ENCODE data around the gene ATP12A.
A peak's percentile ranks its signal among the peaks of the same experiment; 100 is the strongest.

ATP12A gene

DNA sequence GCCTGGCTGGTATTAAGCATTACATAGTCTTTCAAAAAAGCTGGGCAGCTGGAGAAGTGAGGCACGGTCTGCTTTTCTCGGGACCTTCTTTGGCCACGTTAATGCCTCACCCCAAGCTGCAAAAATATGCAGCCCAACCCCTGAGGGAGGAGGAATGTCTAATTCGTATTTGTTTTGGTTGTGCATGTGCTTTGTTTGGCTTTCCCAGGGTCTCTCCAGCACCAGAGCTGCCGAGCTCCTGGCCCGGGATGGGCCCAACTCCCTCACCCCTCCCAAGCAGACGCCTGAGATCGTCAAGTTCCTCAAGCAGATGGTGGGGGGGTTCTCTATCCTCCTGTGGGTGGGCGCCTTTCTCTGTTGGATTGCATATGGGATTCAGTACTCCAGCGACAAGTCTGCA lies 7.9 kb downstream of the ATP12A start:
- no peak for DNase-seq (ENCODE audit: low spot score)

DNA sequence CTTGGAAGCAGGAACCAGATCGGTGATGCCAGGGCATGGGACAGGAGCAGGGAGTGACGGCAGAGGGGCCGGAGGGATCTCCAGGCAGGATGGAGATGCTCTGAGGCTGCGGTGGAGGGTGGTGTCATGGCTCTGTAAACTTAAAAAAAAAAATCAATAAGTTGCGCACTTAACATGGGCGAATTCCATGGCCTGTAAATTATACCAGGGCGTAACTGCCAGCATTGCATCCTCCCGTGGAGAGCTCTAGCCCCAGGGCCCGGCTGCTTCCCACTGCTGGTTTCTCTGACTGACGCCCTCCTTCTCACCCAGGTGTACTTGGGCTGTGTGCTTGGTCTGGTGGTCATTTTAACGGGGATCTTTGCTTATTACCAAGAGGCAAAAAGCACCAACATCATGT lies 8.7 kb downstream of the ATP12A start:
- DNase-seq (ENCODE audit: low spot score): no peak

DNA sequence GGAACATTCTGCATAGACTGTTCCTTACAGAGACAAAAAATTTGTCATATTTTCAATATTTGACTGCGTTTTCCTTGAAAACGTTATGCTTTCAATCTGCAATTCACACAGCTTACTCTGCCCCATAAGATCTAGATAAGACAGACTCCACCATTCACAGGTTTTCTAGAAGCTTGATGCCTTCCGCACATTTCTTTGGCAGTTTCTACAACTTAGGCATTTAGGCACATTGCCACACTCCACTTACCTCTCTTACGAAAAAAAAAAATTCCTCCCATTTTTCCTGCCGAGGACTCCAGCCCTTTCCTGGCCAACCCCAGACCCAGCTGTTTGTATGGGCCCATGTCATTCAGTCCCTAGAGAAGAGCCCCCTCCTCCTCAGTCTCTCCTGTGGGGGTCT lies 11.2 kb downstream of the ATP12A start:
- DNase-seq (ENCODE audit: low spot score): no peak

DNA sequence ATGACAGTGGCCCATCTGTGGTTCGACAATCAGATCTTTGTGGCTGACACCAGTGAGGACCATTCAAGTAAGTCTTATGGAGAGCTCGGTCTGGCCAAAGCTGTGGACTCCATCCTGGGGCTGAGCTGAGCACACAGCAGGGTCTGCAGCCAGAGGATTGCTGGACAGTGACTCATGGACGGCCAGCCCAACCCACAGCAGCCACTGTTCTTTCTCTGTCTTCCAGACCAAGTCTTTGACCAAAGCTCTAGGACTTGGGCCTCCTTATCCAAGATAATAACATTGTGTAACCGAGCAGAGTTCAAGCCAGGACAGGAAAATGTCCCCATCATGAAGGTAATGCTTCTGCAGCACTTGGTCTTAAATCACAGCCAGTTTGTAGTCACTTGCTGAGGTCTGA lies 12.4 kb downstream of the ATP12A start:
- no peak for DNase-seq (ENCODE audit: low spot score)

DNA sequence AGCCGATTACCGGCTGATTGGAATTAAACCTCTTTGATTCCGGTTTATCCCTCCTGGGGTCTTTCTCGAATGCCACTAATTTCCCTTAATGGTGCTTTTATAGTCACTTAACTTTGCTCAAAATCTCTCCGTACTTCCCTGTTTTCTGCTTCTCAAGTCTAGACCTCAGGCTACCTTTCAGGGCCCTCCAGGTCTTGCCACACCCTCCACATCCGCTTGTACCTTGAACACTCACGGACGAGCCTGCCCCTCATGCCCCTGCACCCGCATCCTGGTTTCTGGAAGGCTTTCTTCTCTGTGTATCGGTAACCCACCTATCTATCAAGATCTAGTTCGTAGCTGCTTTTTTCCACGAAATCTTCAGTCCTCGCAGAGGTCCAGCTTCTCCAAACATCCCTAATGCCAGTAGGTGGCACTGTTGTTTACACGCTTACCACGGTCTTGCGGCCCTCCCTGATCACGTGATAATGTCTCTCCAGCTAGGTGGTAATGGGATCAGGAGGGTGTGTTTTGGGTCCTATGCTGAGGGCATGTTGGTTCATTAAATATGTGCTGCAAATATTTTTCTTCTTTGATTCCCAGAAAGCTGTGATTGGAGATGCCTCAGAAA lies 13.8 kb downstream of the ATP12A start:
- DNase-seq (ENCODE audit: low spot score): peak; percentile 40

GRCh38 chr13:24694907-24695306 lies 14.7 kb downstream of the ATP12A start:
- DNase-seq (ENCODE audit: low spot score): no peak

DNA sequence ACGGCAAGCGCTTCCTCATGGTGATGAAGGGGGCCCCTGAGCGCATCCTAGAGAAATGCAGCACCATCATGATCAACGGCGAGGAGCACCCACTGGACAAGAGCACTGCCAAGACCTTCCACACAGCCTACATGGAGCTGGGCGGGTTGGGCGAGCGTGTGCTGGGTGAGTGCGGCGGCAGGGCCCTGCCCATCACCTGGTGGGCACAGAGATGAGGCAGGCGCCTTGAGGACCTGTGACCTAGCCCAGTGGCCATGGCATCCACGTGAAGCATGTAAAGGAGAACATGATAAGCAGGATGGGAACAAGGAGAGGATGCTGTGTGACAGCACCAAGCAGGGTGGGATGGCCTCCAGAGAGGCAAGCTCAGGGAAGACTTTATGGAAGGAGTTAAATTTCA lies 18.5 kb downstream of the ATP12A start:
- DNase-seq (ENCODE audit: low spot score): no peak

- no peak for DNase-seq (ENCODE audit: low spot score)
Observed at GRCh38 chr13:24699541-24699940, 19.3 kb downstream of the ATP12A start.

- no peak for DNase-seq (ENCODE audit: low spot score)
Observed at GRCh38 chr13:24700539-24700938, 20.3 kb downstream of the ATP12A start.

DNA sequence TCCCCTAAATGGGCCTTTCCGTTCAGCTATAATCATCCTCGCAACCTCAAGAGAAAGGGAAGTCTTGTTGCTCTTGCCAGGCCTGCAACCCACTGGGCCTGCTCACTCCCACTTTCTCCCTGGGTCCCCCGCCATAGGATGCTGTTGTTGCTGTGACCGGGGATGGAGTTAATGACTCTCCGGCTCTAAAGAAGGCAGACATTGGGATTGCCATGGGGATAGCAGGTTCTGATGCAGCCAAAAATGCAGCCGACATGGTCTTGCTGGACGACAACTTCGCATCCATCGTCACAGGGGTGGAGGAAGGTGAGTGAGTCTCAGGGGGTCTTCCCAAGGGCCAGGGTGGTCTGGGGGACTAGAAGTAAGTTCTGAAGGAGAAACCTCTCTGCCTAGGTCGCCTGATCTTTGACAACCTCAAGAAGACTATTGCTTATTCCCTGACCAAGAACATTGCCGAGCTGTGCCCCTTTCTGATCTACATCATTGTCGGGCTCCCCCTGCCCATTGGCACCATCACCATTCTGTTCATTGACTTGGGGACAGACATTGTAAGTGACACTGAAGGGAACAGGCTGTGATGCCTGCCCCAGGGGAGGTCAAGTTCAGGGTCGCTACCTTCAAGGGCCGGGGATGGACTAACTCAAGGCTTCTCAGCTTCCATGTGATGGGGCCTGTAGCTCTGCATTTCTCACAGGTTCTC lies 26.8 kb downstream of the ATP12A start:
- no peak for DNase-seq (ENCODE audit: low spot score)

GRCh38 chr13:24709186-24709913 lies 29.1 kb downstream of the ATP12A start:
- no peak for DNase-seq (ENCODE audit: low spot score)

DNA sequence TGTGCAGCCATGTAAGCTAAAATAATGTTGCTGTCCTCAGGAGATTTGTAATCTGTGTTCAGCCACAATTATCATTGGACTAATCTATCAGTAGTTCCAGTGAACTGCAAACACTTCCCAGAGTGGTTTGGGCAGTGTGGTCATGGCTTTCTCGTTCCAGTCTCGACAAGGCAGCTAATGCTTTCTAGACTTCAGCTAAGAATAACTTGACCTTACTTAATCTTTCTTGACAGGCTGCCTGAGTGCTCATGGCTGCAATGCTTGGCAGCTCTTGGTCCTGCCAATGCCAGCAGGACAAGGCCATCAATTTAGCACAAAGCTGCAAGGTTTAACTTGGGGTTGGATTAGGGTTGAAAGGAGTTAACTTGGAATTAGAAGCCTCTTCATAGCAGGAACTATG lies 32.8 kb downstream of the ATP12A start:
- no peak for DNase-seq (ENCODE audit: low spot score)

DNA sequence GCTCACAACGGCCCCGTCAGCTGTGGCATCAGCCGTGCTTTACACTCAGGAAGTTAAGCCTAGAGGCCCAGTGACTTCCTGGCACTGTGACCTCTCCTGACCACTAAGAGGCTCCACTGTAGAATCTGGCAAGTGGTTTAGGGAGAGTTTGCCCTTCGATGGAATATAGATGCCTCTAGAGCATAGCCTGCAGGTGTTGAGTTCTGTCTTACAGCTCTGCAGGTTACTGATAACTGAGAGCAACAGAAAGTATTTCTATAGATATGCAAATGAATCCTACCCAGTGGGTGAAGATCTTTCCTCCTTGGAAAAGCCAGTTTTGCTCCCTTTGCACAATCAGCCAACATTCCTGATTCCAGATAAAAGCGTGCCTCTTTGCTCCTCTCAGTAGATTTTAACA lies 35.8 kb downstream of the ATP12A start:
- no peak for DNase-seq (ENCODE audit: low spot score)

DNA sequence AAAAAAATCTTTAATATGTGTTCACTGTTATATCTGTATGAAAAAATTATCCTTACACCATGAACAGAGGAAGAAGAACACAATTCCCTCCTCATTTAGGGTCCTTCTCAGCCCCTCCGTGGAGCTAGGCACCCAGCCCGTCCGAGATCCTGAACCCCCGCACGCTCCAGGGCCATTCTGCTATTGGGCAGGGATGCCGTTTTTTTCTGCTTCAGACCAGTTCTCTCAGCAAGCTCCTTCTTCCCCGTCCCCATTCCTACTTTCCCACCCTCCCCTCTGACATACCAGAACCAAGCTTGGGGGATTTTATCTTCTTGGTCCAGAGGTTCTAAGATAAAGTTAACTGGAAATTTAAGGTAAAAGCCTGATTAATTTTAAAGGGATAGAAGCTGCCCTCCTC lies 36.2 kb downstream of the ATP12A start:
- no peak for DNase-seq (ENCODE audit: low spot score)

- no peak for DNase-seq (ENCODE audit: low spot score)
Observed at GRCh38 chr13:24717217-24717616, 37.0 kb downstream of the ATP12A start.

GRCh38 chr13:24718192-24718965 lies 38.2 kb downstream of the ATP12A start:
- DNase-seq (ENCODE audit: low spot score): no peak

DNA sequence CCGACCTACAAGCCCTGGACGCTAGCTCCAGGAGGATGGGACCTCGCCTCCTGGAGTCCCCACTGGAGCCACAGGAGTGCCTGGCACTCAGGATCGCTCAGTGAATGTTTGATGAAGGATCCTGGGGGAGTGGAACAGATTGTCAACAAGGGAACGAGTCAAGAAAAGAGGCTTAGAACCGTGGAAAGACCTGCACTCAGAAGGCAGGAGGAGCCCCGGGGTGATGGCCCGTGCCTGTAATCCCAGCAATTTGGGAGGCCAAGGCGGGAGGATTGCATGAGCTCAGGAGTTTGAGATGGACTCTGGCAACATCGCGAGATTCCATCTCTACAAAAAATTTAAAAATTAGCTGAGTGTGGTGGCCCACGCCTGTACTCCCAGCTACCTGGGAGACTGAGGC lies 38.9 kb downstream of the ATP12A start:
- no peak for DNase-seq (ENCODE audit: low spot score)

GRCh38 chr13:24723206-24723605 lies 43.0 kb downstream of the ATP12A start:
- no peak for DNase-seq (ENCODE audit: low spot score)

GRCh38 chr13:24724714-24725113 lies 44.5 kb downstream of the ATP12A start:
- DNase-seq (ENCODE audit: low spot score): no peak

DNA sequence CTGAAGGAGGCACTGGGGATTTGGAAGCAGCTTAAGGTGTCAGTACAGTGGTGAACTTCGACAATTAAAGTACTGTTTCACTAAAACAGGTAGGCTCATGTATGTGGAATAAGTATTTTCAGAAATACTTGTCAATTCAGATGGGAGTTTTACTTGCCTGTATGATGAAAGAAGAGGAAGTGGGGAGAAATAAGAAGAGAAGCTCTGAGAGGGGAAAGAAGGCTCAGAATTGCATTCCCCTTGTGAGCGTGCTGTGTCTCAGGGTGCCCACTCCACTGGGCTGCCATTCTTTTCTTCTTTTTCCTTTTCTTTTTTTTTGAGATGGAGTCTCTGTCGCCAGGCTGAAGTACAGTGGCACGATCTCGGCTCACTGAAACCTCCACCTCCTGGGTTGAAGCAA lies 45.2 kb downstream of the ATP12A start:
- DNase-seq (ENCODE audit: low spot score): no peak

- peak; percentile 29 for DNase-seq (ENCODE audit: low spot score)
Observed at GRCh38 chr13:24727731-24728601, 47.8 kb downstream of the ATP12A start.
